Upper lobe of right lung (tissue), 1 donor: ENCODE results near the gene NEMF. TPM values are rescaled to one million over a fixed set of nuclear protein-coding genes. Genes with fewer than 3 reads are reported as not detected.

Experiments used
- ATAC-seq: fragments of 200-7000 bp; cut with Tn5 transposase; one replicate; pipeline ENCODE4 v1.9.1; 2020; ENCODE audit warnings: mild to moderate bottlenecking, moderate library complexity
- DNase-seq: peaks from one replicate; pipeline ENCODE4 v3.0.0-alpha.2; 2020
- H3K27ac ChIP-seq: fragments of 200-600 bp; one replicate; pipeline ENCODE4 v1.8.0; 2022
- H3K27me3 ChIP-seq: fragments of 200-600 bp; one replicate; pipeline ENCODE4 v1.8.0; 2022; ENCODE audit warnings: mild to moderate bottlenecking
- H3K36me3 ChIP-seq: fragments of 200-600 bp; one replicate; pipeline ENCODE4 v1.8.0; 2022
- H3K4me1 ChIP-seq: fragments of 200-600 bp; one replicate; pipeline ENCODE4 v1.8.0; 2022
- H3K4me3 ChIP-seq: fragments of 200-600 bp; one replicate; pipeline ENCODE4 v1.8.0; 2022; ENCODE audit warnings: mild to moderate bottlenecking
- H3K9me3 ChIP-seq: fragments of 200-600 bp; one replicate; pipeline ENCODE4 v1.8.0; 2022
- CTCF ChIP-seq: fragments of 200-600 bp; IDR thresholded peaks from one replicate; pipeline ENCODE4 v1.8.0; 2022; ENCODE audit warnings: antibody characterized with exemption
- intact Hi-C: fragments of 100-400 bp; cut with DNase I; formaldehyde crosslinking; loops from one replicate; pipeline ENCODE4 v1.11.0; 2022
- long read RNA-seq: library from polyadenylated mRNA; unstranded; transcript quantifications from one replicate; pipeline ENCODE4 v2.0.0, GENCODE V29; 2021
- total RNA-seq: library from RNA; stranded (reverse); fragmentation: NEBNext Ultra II Directional; extraction: Animal tissue kit (Norgen Biotek cat#: 25700); gene quantifications from one replicate; pipeline ENCODE4 v1.2.1, GENCODE V29; 2021
- donor health status: DM: no; HTN: yes; CAD: no; lungs with severe emphysema.

NEMF gene
- total RNA-seq, result 57.4 TPM
- long read RNA-seq, full-length matches to known transcripts, result 4 of 23 reads
- long read RNA-seq, partial matches to known transcripts, result 13 of 23 reads
- long read RNA-seq, other reads (novel, unspliced or antisense), result 6 of 23 reads

GRCh38 chr14:49852301-49853157 is at the start of gene NEMF:
Gene NEMF (minus strand): TSS chr14:49852788. CDS start chr14:49852753, 35 bp downstream.
- TF ChIP-seq CTCF, result peak; percentile 77
- H3K9me3 ChIP-seq, result no peaks in the 10 kb centered on the region
- ATAC-seq (peak; percentile 94), DNase-seq (peak; percentile 94)
- peak within 1 kb of the TSS; percentile 91 for H3K4me3 ChIP-seq
- H3K27ac ChIP-seq, result peak within 1 kb of the TSS; percentile 95
- intact Hi-C loops, result no loop called here
- H3K36me3 ChIP-seq, result peaks cover 33% of the 10 kb centered on the region
- peaks cover 12% of the 10 kb centered on the region for H3K4me1 ChIP-seq
- no peaks in the 10 kb centered on the region for H3K27me3 ChIP-seq

- H3K4me1 ChIP-seq, result peaks cover 33% of the 10 kb centered on the region
- H3K27me3 ChIP-seq, result no peaks in the 10 kb centered on the region
- intact Hi-C loops, result no loop called here
- no peak overlapping the region for H3K27ac ChIP-seq
- H3K4me3 ChIP-seq, result no peak overlapping the region
- H3K36me3 ChIP-seq, result peaks cover 2% of the 10 kb centered on the region
- no peak for DNase-seq
- TF ChIP-seq CTCF, result no peak
- ATAC-seq, result no peak
- H3K9me3 ChIP-seq, result no peaks in the 10 kb centered on the region
These were observed 48.4 kb upstream of the NEMF start for GRCh38 chr14:49900973-49901372.

- peaks cover 24% of the 10 kb centered on the region for H3K36me3 ChIP-seq
- H3K9me3 ChIP-seq, result no peaks in the 10 kb centered on the region
- no peak for DNase-seq
- no peaks in the 10 kb centered on the region for H3K27me3 ChIP-seq
- H3K27ac ChIP-seq, result peak overlapping the region; percentile 42
- H3K4me3 ChIP-seq, result peak overlapping the region; percentile 22
- peaks cover 45% of the 10 kb centered on the region for H3K4me1 ChIP-seq
- no peak for TF ChIP-seq CTCF
- intact Hi-C loops, result no loop called here
- no peak for ATAC-seq
These were observed 45.9 kb upstream of the NEMF start for GRCh38 chr14:49898485-49898884.

- Histone ChIP-seq H3K36me3 (peaks cover 24% of the 10 kb centered on the region), H3K27ac (peak overlapping the region; percentile 42), H3K4me3 (peak overlapping the region; percentile 22), H3K9me3 (no peaks in the 10 kb centered on the region), H3K4me1 (peaks cover 45% of the 10 kb centered on the region), H3K27me3 (no peaks in the 10 kb centered on the region)
- no peak for DNase-seq
- no peak for TF ChIP-seq CTCF
- intact Hi-C loops, result no loop called here
- no peak for ATAC-seq
These were observed 45.4 kb upstream of the NEMF start for GRCh38 chr14:49897965-49898364.

GRCh38 chr14:49897414-49897813 is 44.8 kb upstream of the NEMF start:
- DNase-seq (no peak), ATAC-seq (no peak)
- H3K4me1 ChIP-seq, result peaks cover 45% of the 10 kb centered on the region
- peaks cover 24% of the 10 kb centered on the region for H3K36me3 ChIP-seq
- H3K9me3 ChIP-seq, result no peaks in the 10 kb centered on the region
- H3K27ac ChIP-seq, result no peak overlapping the region
- intact Hi-C loops, result no loop called here
- no peak for TF ChIP-seq CTCF
- peak overlapping the region; percentile 2 for H3K4me3 ChIP-seq
- no peaks in the 10 kb centered on the region for H3K27me3 ChIP-seq
